A673 (cell line): ENCODE measurements around the gene VWA7.

ENCODE experiments used
- EZH2 ChIP-seq: fragments of 200-600 bp; sonication (generic); IDR thresholded peaks from 2 replicates; pipeline ENCODE4 v1.6.1; 2017; ENCODE audit warnings: borderline replicate concordance, low read depth, mild to moderate bottlenecking, mixed read lengths, antibody characterized with exemption, low read length; ENCODE audit not compliant: poor library complexity, severe bottlenecking
- TF ChIP-seq, protein P1 (sequence below): fragments of 300-800, 200-600 bp; sonication (generic); conservative IDR thresholded peaks from 2 replicates; pipeline ENCODE4 v1.5.1; 2017; ENCODE audit warnings: low read depth, mild to moderate bottlenecking, antibody characterized with exemption, low read length, moderate library complexity, mixed read lengths

DNA sequence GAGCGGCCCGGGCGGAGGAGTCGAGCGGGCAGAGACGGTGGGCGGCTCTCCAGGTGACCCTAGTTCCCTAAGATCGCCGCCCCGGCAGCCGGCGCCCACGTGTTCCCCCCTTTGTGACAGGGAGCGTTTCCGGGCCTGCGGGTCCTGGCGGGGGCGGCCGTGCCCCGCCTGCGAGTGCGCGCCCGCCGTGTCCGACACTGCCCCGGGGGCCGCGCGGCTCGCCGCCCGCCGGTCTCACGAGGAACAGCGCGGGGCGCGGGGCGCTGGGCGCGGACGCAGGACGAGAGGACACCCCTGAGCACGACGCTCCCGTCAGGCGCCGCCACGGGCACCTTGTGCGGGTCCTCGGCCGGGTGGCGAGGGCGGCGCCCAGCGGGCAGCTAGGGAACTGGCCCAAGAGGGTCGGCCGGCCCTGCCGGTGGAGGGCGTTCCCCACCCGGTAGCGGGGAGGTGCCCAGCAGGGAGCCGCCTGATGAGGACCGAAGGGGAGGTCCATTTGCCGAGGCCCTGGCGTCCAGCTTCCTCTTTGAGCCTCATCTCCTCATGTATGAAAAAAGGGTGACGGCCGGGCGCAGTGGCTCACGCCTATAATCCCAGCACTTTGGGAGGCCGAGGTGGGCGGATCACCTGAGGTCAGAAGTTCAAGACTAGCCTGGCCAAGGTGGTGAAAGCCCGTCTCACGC, 18.6 kb upstream of the VWA7 start, which contains the start of gene VARS1:
- no peak for TF ChIP-seq EZH2
- TF ChIP-seq, protein P1, sequence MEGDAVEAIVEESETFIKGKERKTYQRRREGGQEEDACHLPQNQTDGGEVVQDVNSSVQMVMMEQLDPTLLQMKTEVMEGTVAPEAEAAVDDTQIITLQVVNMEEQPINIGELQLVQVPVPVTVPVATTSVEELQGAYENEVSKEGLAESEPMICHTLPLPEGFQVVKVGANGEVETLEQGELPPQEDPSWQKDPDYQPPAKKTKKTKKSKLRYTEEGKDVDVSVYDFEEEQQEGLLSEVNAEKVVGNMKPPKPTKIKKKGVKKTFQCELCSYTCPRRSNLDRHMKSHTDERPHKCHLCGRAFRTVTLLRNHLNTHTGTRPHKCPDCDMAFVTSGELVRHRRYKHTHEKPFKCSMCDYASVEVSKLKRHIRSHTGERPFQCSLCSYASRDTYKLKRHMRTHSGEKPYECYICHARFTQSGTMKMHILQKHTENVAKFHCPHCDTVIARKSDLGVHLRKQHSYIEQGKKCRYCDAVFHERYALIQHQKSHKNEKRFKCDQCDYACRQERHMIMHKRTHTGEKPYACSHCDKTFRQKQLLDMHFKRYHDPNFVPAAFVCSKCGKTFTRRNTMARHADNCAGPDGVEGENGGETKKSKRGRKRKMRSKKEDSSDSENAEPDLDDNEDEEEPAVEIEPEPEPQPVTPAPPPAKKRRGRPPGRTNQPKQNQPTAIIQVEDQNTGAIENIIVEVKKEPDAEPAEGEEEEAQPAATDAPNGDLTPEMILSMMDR, result peak; percentile 74
